ENCODE measurements around the gene NRG4. TPM values are rescaled to one million over a fixed set of nuclear protein-coding genes. Genes with fewer than 3 reads are reported as not detected.
A peak's percentile ranks its signal among the peaks of the same experiment; 100 is the strongest.

The NRG4 gene
- total and polyA plus RNA-seq, 2 experiments from 2014 or later, result 0.50 to 1.5 TPM

DNA sequence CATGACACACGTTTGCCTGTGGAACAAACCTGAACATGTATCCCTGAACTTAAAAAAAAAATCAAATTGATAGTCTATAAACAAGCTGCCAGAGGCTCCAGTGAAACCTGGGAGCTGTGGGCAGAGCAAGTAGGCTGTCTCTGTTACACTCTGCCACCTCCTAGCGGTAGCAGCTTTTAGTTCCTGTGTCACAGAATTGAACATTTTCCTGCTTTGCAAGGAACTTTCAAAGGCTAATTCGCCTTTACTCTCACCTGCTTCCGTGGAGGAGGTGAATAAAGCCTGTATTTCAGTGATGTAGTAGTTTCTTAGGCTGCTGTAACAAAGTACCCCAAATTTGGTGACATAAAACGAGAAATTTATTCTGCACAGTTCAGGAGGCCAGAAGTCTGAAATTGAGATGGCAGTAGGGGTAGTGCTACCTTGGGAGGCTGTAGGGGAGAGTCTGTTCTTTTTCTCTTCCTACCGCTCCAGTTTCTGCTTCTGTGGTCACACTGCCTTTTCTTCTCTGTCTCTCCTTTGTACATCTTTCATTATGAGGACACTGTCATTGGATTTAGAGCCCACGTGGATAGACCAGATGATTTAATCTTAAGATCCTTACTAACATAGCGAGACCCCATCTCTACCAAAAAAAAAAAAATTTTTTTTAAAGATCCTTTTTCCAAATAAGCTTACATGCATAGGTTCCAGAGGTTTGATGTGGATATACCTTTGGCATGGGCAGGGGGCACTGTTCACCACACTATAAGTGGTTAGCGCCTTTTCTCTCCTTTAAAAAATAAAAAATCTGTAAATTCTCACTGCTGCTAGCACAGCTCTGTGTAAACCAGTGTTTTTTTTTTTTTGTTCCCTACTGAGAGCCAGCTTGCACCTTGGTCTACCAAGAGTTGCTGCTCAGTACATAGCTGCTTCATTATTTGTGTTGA is 83.3 kb downstream of the NRG4 start:
- Histone ChIP-seq H3K36me3 (replicated peaks; ENCODE audit: insufficient read depth, low read depth) (no peaks in the 10 kb centered on the region), H3K27ac (no peak overlapping the region), H3K9me3 (ENCODE audit: low read depth) (no peaks in the 10 kb centered on the region), H2AFZ (no peak overlapping the region), H3K79me2 (peaks cover 20% of the 10 kb centered on the region), H3K4me3 (no peak overlapping the region), H3K4me1 (ENCODE audit: insufficient read depth) (no peaks in the 10 kb centered on the region), H3K4me2 (no peak overlapping the region), H4K20me1 (ENCODE audit: insufficient read depth, poor library complexity, severe bottlenecking) (no peaks in the 10 kb centered on the region), H3K27me3 (no peaks in the 10 kb centered on the region), H3K9me2 (replicated peaks; ENCODE audit: insufficient read depth) (no peaks in the 10 kb centered on the region)
- TF ChIP-seq, protein P1, sequence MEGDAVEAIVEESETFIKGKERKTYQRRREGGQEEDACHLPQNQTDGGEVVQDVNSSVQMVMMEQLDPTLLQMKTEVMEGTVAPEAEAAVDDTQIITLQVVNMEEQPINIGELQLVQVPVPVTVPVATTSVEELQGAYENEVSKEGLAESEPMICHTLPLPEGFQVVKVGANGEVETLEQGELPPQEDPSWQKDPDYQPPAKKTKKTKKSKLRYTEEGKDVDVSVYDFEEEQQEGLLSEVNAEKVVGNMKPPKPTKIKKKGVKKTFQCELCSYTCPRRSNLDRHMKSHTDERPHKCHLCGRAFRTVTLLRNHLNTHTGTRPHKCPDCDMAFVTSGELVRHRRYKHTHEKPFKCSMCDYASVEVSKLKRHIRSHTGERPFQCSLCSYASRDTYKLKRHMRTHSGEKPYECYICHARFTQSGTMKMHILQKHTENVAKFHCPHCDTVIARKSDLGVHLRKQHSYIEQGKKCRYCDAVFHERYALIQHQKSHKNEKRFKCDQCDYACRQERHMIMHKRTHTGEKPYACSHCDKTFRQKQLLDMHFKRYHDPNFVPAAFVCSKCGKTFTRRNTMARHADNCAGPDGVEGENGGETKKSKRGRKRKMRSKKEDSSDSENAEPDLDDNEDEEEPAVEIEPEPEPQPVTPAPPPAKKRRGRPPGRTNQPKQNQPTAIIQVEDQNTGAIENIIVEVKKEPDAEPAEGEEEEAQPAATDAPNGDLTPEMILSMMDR (IDR thresholded peaks at IDR 0.05; ENCODE audit: poor library complexity), result peak; percentile 48
- no peak for TF ChIP-seq EZH2 (IDR thresholded peaks at IDR 0.05; ENCODE audit: borderline replicate concordance)
- no peak for TF ChIP-seq EZH2phosphoT487 (IDR thresholded peaks at IDR 0.05; ENCODE audit: low read depth, severe bottlenecking, unreplicated experiment)
- DNase-seq (ENCODE audit: low spot score), result peak; percentile 58
- WGBS (ENCODE audit: low lambda C conversion rate, missing lambda C conversion rate), result 64% methylated on average over 9 of the region's 9 CpGs

DNA sequence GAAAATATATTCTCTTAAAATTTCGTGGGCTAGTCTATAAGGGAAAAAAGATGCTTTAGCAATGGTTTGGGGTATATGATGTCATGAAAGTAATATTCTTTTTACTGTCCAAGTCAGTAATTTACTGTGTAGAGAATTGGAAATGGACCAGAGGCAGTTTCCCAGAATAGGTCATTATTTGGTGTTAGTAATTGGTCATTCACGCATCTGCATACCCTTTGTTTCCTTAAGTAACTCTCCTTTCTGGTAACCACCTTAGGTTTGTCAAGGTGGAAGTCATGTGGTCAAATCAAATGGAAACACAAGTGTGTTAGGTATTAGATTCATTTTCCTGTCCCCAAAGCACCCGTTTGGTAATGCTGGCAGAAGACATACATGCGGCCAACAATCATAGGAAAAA is 84.6 kb downstream of the NRG4 start:
- Histone ChIP-seq H3K9me2 (replicated peaks; ENCODE audit: insufficient read depth) (no peaks in the 10 kb centered on the region), H3K4me2 (no peak overlapping the region), H2AFZ (no peak overlapping the region), H4K20me1 (ENCODE audit: insufficient read depth, poor library complexity, severe bottlenecking) (no peaks in the 10 kb centered on the region), H3K9me3 (ENCODE audit: low read depth) (no peaks in the 10 kb centered on the region), H3K27me3 (no peaks in the 10 kb centered on the region), H3K27ac (no peak overlapping the region), H3K36me3 (replicated peaks; ENCODE audit: insufficient read depth, low read depth) (no peaks in the 10 kb centered on the region), H3K4me1 (ENCODE audit: insufficient read depth) (no peaks in the 10 kb centered on the region), H3K4me3 (no peak overlapping the region), H3K79me2 (peaks cover 28% of the 10 kb centered on the region)
- TF ChIP-seq EZH2 (IDR thresholded peaks at IDR 0.05; ENCODE audit: borderline replicate concordance), result no peak
- TF ChIP-seq, protein P1 (IDR thresholded peaks at IDR 0.05; ENCODE audit: poor library complexity), result no peak
- no peak for TF ChIP-seq EZH2phosphoT487 (IDR thresholded peaks at IDR 0.05; ENCODE audit: low read depth, severe bottlenecking, unreplicated experiment)
- no peak for DNase-seq (ENCODE audit: low spot score)
- WGBS (ENCODE audit: low lambda C conversion rate, missing lambda C conversion rate), result 97% methylated on average over 4 of the region's 4 CpGs

DNA sequence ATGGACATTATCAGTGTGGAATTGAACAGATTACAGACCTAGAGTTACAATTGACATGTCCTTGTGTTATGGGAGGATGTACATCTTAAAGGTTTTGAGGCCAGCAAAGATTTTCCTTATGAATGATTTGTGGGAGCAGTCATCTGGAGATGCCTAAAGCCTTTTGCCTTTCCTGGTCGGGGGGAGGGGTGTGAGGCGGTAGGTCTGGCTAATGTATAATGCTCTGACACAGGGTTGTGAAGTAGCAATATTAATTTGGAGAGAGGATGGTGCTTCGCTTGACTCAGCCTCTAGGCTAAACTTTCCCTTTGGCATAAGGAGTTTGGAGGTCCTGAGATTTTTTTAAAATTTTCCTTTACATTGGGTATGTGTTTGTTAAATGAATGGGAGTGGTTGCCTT is 85.3 kb downstream of the NRG4 start:
- WGBS (ENCODE audit: low lambda C conversion rate, missing lambda C conversion rate), result 63% methylated on average over 3 of the region's 3 CpGs
- Histone ChIP-seq H3K79me2 (peaks cover 28% of the 10 kb centered on the region), H3K4me3 (no peak overlapping the region), H3K4me1 (ENCODE audit: insufficient read depth) (no peaks in the 10 kb centered on the region), H4K20me1 (ENCODE audit: insufficient read depth, poor library complexity, severe bottlenecking) (no peaks in the 10 kb centered on the region), H3K36me3 (replicated peaks; ENCODE audit: insufficient read depth, low read depth) (no peaks in the 10 kb centered on the region), H3K27me3 (no peaks in the 10 kb centered on the region), H3K9me3 (ENCODE audit: low read depth) (no peaks in the 10 kb centered on the region), H3K27ac (no peak overlapping the region), H3K4me2 (no peak overlapping the region), H2AFZ (no peak overlapping the region), H3K9me2 (replicated peaks; ENCODE audit: insufficient read depth) (no peaks in the 10 kb centered on the region)
- DNase-seq (ENCODE audit: low spot score), result no peak
- no peak for TF ChIP-seq EZH2 (IDR thresholded peaks at IDR 0.05; ENCODE audit: borderline replicate concordance)
- TF ChIP-seq, protein P1 (IDR thresholded peaks at IDR 0.05; ENCODE audit: poor library complexity), result no peak
- no peak for TF ChIP-seq EZH2phosphoT487 (IDR thresholded peaks at IDR 0.05; ENCODE audit: low read depth, severe bottlenecking, unreplicated experiment)
